Rectal smooth muscle tissue (tissue), 1 donor: ENCODE data around the gene DIP2C.
"Not testable (repeated sequence)": the region's sequence is repeated elsewhere in the genome, so short reads cannot be mapped to it uniquely, and the experiment has no call there.

Source experiments
- H3K27ac ChIP-seq: one replicate; pipeline ENCODE4 v1.7.0; 2013; ENCODE audit warnings: low read depth, low read length, inconsistent platforms
- H3K27me3 ChIP-seq: one replicate; pipeline ENCODE4 v1.7.0; 2013; ENCODE audit warnings: low read length; ENCODE audit not compliant: control insufficient read depth, insufficient read depth
- H3K36me3 ChIP-seq: one replicate; pipeline ENCODE4 v1.7.0; 2013; ENCODE audit warnings: low read length; ENCODE audit not compliant: control insufficient read depth, insufficient read depth
- H3K4me1 ChIP-seq: one replicate; pipeline ENCODE4 v1.7.0; 2013; ENCODE audit warnings: low read length; ENCODE audit not compliant: control insufficient read depth, insufficient read depth
- H3K4me3 ChIP-seq: one replicate; pipeline ENCODE4 v1.7.0; 2013; ENCODE audit warnings: low read length
- H3K9ac ChIP-seq: one replicate; pipeline ENCODE4 v1.7.0; 2013; ENCODE audit warnings: low read length

The DIP2C gene

DNA sequence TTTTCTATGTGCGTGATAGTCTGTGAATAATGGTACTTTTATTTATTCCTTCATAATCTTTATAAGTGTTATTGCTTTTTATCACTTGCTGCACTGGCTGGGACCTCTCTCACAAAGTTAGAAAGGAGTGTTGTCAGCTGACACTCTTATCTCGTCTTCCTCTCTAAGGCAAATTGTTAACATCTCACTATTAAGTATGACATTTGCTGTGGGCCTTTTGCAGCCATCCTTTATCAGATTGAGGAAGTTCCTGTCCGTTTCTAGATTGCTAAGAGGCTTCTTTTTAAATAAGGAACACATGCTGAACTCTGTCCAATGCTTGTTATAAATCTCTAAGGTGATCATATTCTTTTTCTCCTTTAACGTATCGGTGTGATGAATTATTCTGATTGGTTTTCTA lies 27.4 kb upstream of the DIP2C start:
- Histone ChIP-seq H3K36me3 (no peaks in the 10 kb centered on the region), H3K27me3 (no peaks in the 10 kb centered on the region), H3K27ac (no peak overlapping the region), H3K4me3 (no peak overlapping the region), H3K9ac (no peak overlapping the region), H3K4me1 (no peaks in the 10 kb centered on the region)

DNA sequence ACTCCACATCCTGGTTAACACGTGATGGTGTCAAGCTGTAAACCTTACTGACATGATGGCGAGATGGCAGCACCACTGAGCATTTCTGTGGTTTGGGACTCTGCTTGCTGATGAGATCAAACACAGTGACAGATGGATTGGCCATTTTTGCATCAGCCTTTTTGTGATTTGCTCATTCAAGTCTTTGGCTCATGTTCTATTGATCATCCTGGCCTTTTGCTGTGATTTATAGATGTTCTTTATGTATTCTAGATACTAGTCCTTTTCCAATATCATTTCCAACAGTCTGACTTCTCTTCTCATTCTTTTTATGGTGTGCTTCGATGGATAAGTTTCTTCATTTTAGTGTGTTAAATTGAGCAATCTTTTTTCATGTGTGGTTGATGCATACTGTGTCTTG lies 24.7 kb upstream of the DIP2C start:
- Histone ChIP-seq H3K27me3 (no peaks in the 10 kb centered on the region), H3K36me3 (no peaks in the 10 kb centered on the region), H3K4me3 (no peak overlapping the region), H3K9ac (no peak overlapping the region), H3K4me1 (no peaks in the 10 kb centered on the region), H3K27ac (no peak overlapping the region)

DNA sequence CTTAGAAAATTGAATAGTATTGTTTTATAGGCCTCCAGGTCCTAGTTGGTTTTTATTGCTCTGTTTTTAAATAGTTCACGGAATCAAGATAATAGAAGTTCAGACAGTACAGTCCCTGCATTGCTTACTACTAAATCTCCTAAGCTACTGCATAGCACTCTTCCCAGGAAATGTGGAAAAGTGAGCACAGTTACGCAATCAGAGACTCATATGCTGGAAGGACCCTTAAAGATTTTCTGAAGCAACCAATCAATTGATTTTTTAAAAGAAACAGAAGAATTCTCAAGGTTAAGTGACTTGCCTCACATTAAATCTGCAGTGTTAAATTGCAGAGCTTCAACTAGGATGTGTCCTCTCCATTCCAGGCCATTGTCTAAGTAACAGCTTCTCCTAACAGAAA lies 23.1 kb upstream of the DIP2C start:
- no peak overlapping the region for H3K9ac ChIP-seq

DNA sequence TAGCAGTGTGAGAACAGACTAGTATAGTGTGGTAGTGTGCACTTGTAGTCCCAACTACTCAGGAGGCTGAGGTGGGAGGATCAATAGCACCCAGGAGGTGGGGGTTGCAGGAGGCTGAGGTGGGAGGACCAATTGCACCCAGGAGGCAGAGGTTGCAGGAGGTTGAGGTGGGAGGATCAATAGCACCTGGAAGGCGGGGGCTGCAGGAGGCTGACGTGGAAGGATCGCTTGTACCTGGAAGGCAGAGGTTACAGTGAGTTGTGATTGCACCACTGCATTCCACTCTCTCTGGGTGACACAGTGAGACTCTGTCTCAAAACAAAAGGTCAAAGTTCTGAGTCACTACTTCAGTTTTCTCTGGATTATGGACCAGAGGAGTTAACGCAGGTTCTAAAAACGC lies 22.6 kb upstream of the DIP2C start:
- Histone ChIP-seq H3K27ac (no peak overlapping the region), H3K4me3 (no peak overlapping the region), H3K4me1 (no peaks in the 10 kb centered on the region), H3K27me3 (no peaks in the 10 kb centered on the region), H3K9ac (no peak overlapping the region), H3K36me3 (no peaks in the 10 kb centered on the region)

More for the DNA sequence above, 23.1 kb upstream of the DIP2C start:
- Histone ChIP-seq H3K36me3 (no peaks in the 10 kb centered on the region), H3K27ac (no peak overlapping the region), H3K27me3 (no peaks in the 10 kb centered on the region), H3K4me3 (no peak overlapping the region), H3K4me1 (no peaks in the 10 kb centered on the region)

DNA sequence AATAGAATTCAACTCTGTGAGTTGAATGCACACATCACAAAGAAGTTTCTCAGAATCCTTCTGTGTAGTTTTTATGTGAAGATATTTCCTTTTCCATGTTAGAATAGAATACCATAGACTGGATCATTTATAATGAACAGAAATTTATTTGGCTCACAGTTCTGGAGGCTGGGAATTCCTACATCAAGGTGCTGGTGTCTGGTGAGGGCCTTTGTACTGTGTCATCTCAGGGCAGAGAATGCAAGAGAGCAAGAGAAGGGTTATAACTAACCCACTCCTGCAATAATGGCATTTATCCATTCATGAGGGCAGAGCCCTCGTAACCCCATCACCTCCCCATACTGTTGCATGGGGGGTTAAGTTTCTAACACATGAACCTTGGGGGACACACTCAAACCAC lies 18.4 kb upstream of the DIP2C start:
- no peak overlapping the region for H3K4me3 ChIP-seq
- no peaks in the 10 kb centered on the region for H3K27me3 ChIP-seq
- H3K36me3 ChIP-seq: no peaks in the 10 kb centered on the region
- no peak overlapping the region for H3K9ac ChIP-seq
- H3K4me1 ChIP-seq: no peaks in the 10 kb centered on the region
- H3K27ac ChIP-seq: no peak overlapping the region

DNA sequence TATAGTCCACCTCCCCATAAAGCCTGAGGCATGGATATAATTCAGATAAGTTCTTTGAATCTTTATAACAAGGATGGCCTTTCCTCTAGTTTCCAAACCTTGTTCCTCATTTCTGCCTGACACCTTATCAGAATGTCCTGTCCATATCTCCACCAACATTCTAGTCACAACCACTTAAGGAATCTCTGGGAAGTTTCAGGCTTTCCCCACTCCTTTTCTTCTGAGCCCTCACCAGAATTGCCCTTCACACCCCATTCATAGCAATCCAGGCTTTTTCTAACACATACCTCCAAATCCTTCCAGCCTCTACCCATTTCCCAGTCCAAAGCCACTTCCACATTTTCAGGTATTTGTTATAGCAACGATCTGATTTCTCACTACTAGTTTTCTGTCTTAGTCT lies 18.0 kb upstream of the DIP2C start:
- Histone ChIP-seq H3K36me3 (no peaks in the 10 kb centered on the region), H3K4me3 (no peak overlapping the region), H3K9ac (no peak overlapping the region), H3K27me3 (no peaks in the 10 kb centered on the region), H3K4me1 (no peaks in the 10 kb centered on the region), H3K27ac (no peak overlapping the region)

DNA sequence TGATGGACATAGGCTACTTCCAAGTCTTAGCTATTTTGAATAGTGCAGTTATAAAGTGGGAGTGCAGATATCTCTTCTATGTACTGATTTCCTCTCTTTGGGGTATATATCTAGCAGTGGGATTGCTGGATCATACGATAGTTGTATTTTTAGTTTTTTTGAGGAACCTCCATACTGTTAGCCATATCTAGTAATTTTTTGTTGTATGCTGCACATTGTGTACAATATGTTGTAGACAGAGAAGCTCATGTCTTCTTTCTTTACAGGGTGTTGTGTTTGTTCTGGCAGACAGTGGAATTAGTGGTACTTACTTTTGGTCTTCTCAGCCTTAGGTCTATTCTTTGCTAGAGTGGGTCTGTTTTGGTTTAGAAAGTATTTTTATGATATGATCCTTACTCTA lies 13.7 kb upstream of the DIP2C start:
- no peak overlapping the region for H3K27ac ChIP-seq
- no peaks in the 10 kb centered on the region for H3K27me3 ChIP-seq
- no peaks in the 10 kb centered on the region for H3K4me1 ChIP-seq
- no peak overlapping the region for H3K4me3 ChIP-seq
- no peaks in the 10 kb centered on the region for H3K36me3 ChIP-seq
- no peak overlapping the region for H3K9ac ChIP-seq

DNA sequence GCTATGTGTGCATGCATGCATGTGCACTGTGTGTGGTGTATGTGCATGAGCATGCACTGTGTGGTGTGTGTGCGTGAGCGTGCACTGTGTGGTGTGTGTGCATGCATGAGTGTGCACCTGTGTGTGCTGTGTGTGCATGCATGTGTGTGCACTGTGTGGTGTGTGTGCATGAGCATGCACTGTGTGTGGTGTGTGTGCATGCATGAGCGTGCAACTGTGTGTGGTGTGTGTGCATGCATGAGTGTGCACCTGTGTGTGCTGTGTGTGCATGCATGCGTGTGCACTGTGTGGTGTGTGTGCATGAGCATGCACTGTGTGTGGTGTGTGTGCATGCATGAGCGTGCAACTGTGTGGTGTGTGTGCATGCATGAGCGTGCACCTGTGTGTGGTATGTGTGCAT lies 10.7 kb upstream of the DIP2C start:
- not testable (repeated sequence) for H3K27me3 ChIP-seq, H3K4me1 ChIP-seq, H3K36me3 ChIP-seq, H3K27ac ChIP-seq, H3K4me3 ChIP-seq, H3K9ac ChIP-seq

DNA sequence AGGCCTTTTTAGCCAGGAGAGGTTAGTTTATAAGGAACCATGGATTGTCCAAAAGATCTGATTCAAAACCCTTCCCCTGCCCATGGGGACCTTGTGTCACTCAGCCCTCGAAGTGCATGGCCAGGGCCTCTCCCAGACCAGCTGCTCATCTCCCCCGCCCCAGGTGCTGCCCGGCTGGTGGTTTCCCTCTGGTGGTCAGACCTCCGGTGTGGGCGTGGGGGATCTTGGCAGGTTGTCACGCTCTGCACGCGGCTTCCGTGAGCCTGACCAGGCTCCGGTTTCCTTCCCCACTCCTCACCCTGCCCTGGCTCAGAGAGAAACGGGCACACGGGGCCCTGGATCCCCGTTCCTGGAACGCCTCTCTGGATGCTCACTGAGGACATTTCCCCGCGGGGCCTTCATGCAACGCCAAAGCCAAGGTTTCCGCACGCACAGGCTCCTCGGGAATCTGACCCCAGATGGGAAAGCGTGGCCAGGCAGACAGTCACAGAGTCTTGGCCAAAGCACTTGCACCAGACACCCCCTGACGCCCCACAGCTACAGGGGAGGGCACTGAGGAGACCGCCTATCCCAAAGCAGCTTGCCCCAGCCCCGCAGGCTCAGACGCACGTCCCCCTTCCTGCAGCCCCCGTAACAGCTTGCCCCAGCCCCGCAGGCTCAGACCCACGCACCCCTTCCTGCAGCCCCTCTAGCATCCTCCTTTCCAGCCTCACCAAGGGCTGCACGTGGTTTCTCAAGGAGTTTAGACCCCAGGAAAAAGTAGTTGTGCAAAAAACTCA lies 7.8 kb upstream of the DIP2C start:
- Histone ChIP-seq H3K27me3 (no peaks in the 10 kb centered on the region), H3K36me3 (no peaks in the 10 kb centered on the region), H3K4me1 (no peaks in the 10 kb centered on the region), H3K9ac (no peak overlapping the region), H3K27ac (no peak overlapping the region), H3K4me3 (no peak overlapping the region)

DNA sequence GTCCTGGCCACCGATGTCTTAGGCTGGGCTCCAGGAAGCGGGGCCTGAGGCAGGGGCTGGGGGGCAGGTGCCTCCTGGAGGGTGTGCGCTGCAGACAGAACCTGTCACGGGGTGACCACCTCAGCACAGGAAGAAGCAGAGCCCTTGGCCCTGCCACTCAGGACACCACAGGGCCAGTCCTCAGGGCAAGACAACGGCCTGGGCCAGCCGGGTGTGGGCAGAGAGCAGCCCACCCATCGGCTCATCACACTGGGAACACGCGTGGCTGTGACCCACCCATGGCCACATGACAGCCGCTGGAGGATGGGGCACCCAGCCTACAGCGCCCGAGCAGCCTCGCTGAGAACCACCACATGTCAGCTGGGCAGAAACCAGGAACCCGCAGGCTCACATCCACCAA lies 5.9 kb upstream of the DIP2C start:
- H3K36me3 ChIP-seq: no peaks in the 10 kb centered on the region
- H3K4me1 ChIP-seq: peaks cover 2% of the 10 kb centered on the region
- no peaks in the 10 kb centered on the region for H3K27me3 ChIP-seq
- H3K4me3 ChIP-seq: no peak overlapping the region
- H3K9ac ChIP-seq: no peak overlapping the region
- no peak overlapping the region for H3K27ac ChIP-seq

DNA sequence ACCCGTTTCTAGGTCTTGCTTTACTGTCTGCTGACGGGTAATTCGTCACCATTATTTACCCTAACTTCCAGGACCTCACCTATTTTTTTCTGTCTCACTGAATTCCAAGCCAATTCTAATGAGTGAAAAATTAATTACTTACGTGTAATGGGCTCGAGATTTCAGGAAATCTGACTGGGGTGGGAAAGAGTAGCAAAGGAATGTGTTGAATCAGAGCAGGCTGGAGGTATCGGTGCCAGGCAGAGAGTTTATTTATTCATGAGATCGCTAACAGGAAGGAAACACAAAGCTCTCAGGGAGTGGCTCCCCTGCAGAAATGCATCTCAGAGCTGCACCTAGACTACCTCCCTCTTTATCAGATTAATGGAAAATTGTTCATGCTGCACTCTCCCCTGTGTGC lies 4.0 kb upstream of the DIP2C start:
- no peaks in the 10 kb centered on the region for H3K27me3 ChIP-seq
- H3K4me3 ChIP-seq: no peak overlapping the region
- no peak overlapping the region for H3K9ac ChIP-seq
- peaks cover 3% of the 10 kb centered on the region for H3K4me1 ChIP-seq
- H3K27ac ChIP-seq: no peak overlapping the region
- no peaks in the 10 kb centered on the region for H3K36me3 ChIP-seq

DNA sequence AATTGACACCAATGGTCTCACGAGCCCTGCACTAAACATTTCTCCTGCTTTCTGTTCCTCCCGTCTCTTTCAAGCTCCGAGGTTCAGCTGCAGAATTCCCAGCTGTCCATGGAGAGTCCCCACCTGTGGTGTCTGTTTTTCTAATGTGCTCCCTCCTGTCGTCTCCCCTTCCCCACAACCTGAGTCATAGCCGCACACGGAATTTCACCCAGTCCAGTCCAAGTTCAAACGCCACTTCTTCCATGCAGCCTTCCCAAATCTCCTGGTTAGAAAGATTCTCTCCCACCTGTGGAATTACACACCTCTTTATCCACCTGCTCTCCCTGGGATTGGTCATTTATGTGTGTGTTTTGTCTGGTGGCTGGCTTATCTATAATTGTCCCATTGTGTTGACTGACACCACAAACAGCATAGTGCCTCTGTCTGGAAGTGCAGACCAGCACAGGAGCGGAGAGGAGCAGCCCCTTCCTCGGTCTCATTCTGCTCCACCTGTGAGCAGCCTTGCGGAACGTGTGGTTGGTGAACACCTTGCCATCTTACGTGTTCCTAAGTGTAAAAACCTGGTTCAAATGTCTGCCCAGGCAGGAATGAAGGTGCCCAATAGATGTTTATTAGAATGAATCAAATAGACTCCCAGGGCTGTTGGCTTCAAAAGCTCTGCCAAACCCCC lies 3.3 kb upstream of the DIP2C start:
- Histone ChIP-seq H3K27ac (no peak overlapping the region), H3K27me3 (no peaks in the 10 kb centered on the region), H3K36me3 (no peaks in the 10 kb centered on the region), H3K4me3 (no peak overlapping the region), H3K9ac (no peak overlapping the region), H3K4me1 (peaks cover 4% of the 10 kb centered on the region)

DNA sequence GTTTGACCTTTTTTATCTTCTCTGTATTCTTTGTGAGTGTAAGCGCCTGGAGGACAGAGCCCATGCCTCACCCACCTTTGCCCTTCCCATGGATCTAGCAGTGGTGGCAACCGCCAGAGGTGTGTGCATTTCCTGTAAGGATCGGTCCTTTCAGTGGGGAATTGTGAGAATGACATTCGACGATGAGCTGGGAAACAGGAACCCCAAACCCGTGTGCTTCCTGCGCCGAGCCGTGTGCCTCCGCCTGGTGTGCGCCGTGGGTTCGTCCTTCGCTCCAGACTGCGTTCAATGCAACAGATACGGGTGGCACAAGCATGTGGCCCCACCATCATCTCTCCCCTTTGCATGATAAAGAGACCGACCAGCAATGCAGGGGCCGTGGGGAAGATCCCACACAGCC lies 1.7 kb upstream of the DIP2C start:
- Histone ChIP-seq H3K4me1 (peaks cover 14% of the 10 kb centered on the region), H3K27ac (no peak overlapping the region), H3K9ac (no peak overlapping the region), H3K27me3 (no peaks in the 10 kb centered on the region), H3K4me3 (no peak overlapping the region), H3K36me3 (no peaks in the 10 kb centered on the region)
